ENCODE data around the gene TUSC2. TPM values are rescaled to one million over a fixed set of nuclear protein-coding genes. Genes with fewer than 3 reads are reported as not detected.

TUSC2 gene
- total RNA-seq, 1 experiment from 2014 or later = 15.2 TPM

- POLR2A ChIA-PET (ENCODE audit: low non-redundant PET) = no interaction called here
- Histone ChIP-seq H3K27ac (ENCODE audit: low read depth, low read length, poor library complexity, severe bottlenecking) (no peak overlapping the region), H3K36me3 (ENCODE audit: insufficient read depth, low read length, poor library complexity, severe bottlenecking) (no peaks in the 10 kb centered on the region), H3K4me1 (ENCODE audit: insufficient read depth, low read length, poor library complexity, severe bottlenecking) (peaks cover 5% of the 10 kb centered on the region), H3K9me3 (ENCODE audit: low read depth, low read length, poor library complexity, severe bottlenecking) (no peaks in the 10 kb centered on the region), H3K4me3 (ENCODE audit: low read depth, low read length, poor library complexity, severe bottlenecking) (no peak overlapping the region), H3K27me3 (replicated peaks; ENCODE audit: insufficient read depth, low read depth, low read length, poor library complexity) (no peaks in the 10 kb centered on the region)
- BruUV-seq (replicated peaks) = no TSS peak
- CTCF ChIA-PET = no interaction called here
- intact Hi-C loops (cut with micrococcal nuclease; ENCODE audit: unreplicated experiment) = no loop called here
- TF ChIP-seq CTCF (conservative IDR thresholded peaks at IDR 0.05; ENCODE audit: low read depth, low read length) (no peak), EZH2 (IDR thresholded peaks at IDR 0.05; ENCODE audit: borderline replicate concordance, low read depth, low read length, poor library complexity, severe bottlenecking) (no peak)
- no peak for DNase-seq (ENCODE audit: low spot score)
Observed at GRCh38 chr3:50296721-50297383, 31.2 kb downstream of the TUSC2 start.

GRCh38 chr3:50295553-50296431 is 32.2 kb downstream of the TUSC2 start:
- Histone ChIP-seq H3K36me3 (ENCODE audit: insufficient read depth, low read length, poor library complexity, severe bottlenecking) (no peaks in the 10 kb centered on the region), H3K4me1 (ENCODE audit: insufficient read depth, low read length, poor library complexity, severe bottlenecking) (peaks cover 5% of the 10 kb centered on the region), H3K27ac (ENCODE audit: low read depth, low read length, poor library complexity, severe bottlenecking) (no peak overlapping the region), H3K9me3 (ENCODE audit: low read depth, low read length, poor library complexity, severe bottlenecking) (no peaks in the 10 kb centered on the region), H3K27me3 (replicated peaks; ENCODE audit: insufficient read depth, low read depth, low read length, poor library complexity) (no peaks in the 10 kb centered on the region), H3K4me3 (ENCODE audit: low read depth, low read length, poor library complexity, severe bottlenecking) (no peak overlapping the region)
- BruUV-seq (replicated peaks) = no TSS peak
- CTCF ChIA-PET = no interaction called here
- POLR2A ChIA-PET (ENCODE audit: low non-redundant PET) = no interaction called here
- TF ChIP-seq CTCF (conservative IDR thresholded peaks at IDR 0.05; ENCODE audit: low read depth, low read length) (no peak), EZH2 (IDR thresholded peaks at IDR 0.05; ENCODE audit: borderline replicate concordance, low read depth, low read length, poor library complexity, severe bottlenecking) (no peak)
- intact Hi-C loops (cut with micrococcal nuclease; ENCODE audit: unreplicated experiment) = no loop called here
- no peak for DNase-seq (ENCODE audit: low spot score)

- no peak for TF ChIP-seq EZH2 (IDR thresholded peaks at IDR 0.05; ENCODE audit: borderline replicate concordance, low read depth, low read length, poor library complexity, severe bottlenecking)
- no peak for TF ChIP-seq CTCF (conservative IDR thresholded peaks at IDR 0.05; ENCODE audit: low read depth, low read length)
- Histone ChIP-seq H3K36me3 (ENCODE audit: insufficient read depth, low read length, poor library complexity, severe bottlenecking) (peaks cover 4% of the 10 kb centered on the region), H3K27ac (ENCODE audit: low read depth, low read length, poor library complexity, severe bottlenecking) (no peak overlapping the region), H3K4me3 (ENCODE audit: low read depth, low read length, poor library complexity, severe bottlenecking) (no peak overlapping the region), H3K4me1 (ENCODE audit: insufficient read depth, low read length, poor library complexity, severe bottlenecking) (peaks cover 2% of the 10 kb centered on the region), H3K9me3 (ENCODE audit: low read depth, low read length, poor library complexity, severe bottlenecking) (no peaks in the 10 kb centered on the region), H3K27me3 (replicated peaks; ENCODE audit: insufficient read depth, low read depth, low read length, poor library complexity) (no peaks in the 10 kb centered on the region)
- BruUV-seq (replicated peaks) = no TSS peak
- CTCF ChIA-PET = no interaction called here
- POLR2A ChIA-PET (ENCODE audit: low non-redundant PET) = no interaction called here
- DNase-seq (ENCODE audit: low spot score) = no peak
- intact Hi-C loops (cut with micrococcal nuclease; ENCODE audit: unreplicated experiment) = no loop called here
Observed at GRCh38 chr3:50294492-50295403, 33.3 kb downstream of the TUSC2 start.
